HepG2 (cell line): ENCODE measurements around the gene SLC26A9. TPM values are rescaled to one million over a fixed set of nuclear protein-coding genes. Genes with fewer than 3 reads are reported as not detected.

ENCODE experiments used
- ATAC-seq: fragments of 200-7000 bp; cut with Tn5 transposase; 3 replicates; pipeline ENCODE4 v1.9.1; 2020; ENCODE audit warnings: mild to moderate bottlenecking, moderate library complexity
- BruUV-seq: library from RNA; stranded (reverse); fragments of 400-500 nt; replicated peaks from 2 replicates; lab custom pipeline; 2021; lab: Mats Ljungman, UMichigan
- CTCF ChIA-PET: fragments of 300-600 bp; formaldehyde crosslinking; extraction: SDS; loops from one replicate; lab custom pipeline; 2021; ENCODE audit warnings: low total read pairs, inconsistent platforms, low intra/inter-chr PET ratio; lab: Yijun Ruan, JAX
- POLR2A ChIA-PET: fragments of 350-600 bp; sonication (Branson Sonifier 250); formaldehyde crosslinking; loops from one replicate; lab custom pipeline; 2020; ENCODE audit warnings: antibody characterized with exemption, inconsistent platforms; lab: Yijun Ruan, JAX
- DNase-seq: peaks from one replicate; pipeline ENCODE4 v3.0.0-alpha.2; 2015; ENCODE audit warnings: low spot score
- FAIRE-seq: peaks from 3 replicates; lab custom pipeline; 2011; peaks lifted over from hg19 to GRCh38; lab: Jason Lieb, UNC
- H2AFZ ChIP-seq: one replicate; pipeline ENCODE4 v1.6.1; 2011; ENCODE audit warnings: low read length, inconsistent platforms
- H3K27ac ChIP-seq: fragments of 300-600 bp; 3 replicates; pipeline ENCODE4 v1.8.0; 2011; ENCODE audit warnings: mixed run types, mild to moderate bottlenecking, mixed read lengths, low read length, inconsistent platforms; ENCODE audit not compliant: insufficient read depth; ENCODE audit errors: extremely low read length
- H3K27me3 ChIP-seq, 2 experiments: fragments of 200-600 bp in 1 of 2; 2 replicates in 1 of 2; 3 replicates in 1 of 2; pipeline versions ENCODE4 v1.6.0 to v1.8.0; 2011; ENCODE audit warnings: low read length in 2 of 2, mild to moderate bottlenecking in 2 of 2, moderate library complexity in 2 of 2, inconsistent platforms in 1 of 2; ENCODE audit not compliant: insufficient read depth in 2 of 2, control insufficient read depth in 1 of 2
- H3K36me3 ChIP-seq, 2 experiments: fragments of 200-600 bp in 1 of 2; replicated peaks in 1 of 2; 2 replicates in 1 of 2; 3 replicates in 1 of 2; pipeline versions ENCODE4 v1.5.1 to v1.8.0; 2011; ENCODE audit warnings: low read length in 2 of 2, inconsistent platforms in 1 of 2; ENCODE audit not compliant: insufficient read depth in 2 of 2, control insufficient read depth in 1 of 2
- H3K4me1 ChIP-seq: 2 replicates; pipeline ENCODE4 v1.5.1; 2012; ENCODE audit warnings: low read length, inconsistent platforms; ENCODE audit not compliant: insufficient read depth
- H3K4me2 ChIP-seq: 2 replicates; pipeline ENCODE4 v1.6.0; 2011; ENCODE audit warnings: low read depth, low read length, inconsistent platforms
- H3K4me3 ChIP-seq, 3 experiments: fragments of 200-600 bp in 1 of 3; sonication (generic), shearing (Covaris generic) in 1 of 3; replicated peaks in 1 of 3; 2 replicates each; pipeline ENCODE4 v1.5.1; 2011 to 2016; ENCODE audit warnings: low read length in 3 of 3, inconsistent platforms in 2 of 3, low read depth in 2 of 3, mild to moderate bottlenecking in 2 of 3, control low read depth in 1 of 3, mixed read lengths in 1 of 3; ENCODE audit not compliant: insufficient read depth in 1 of 3
- H3K79me2 ChIP-seq: one replicate; pipeline ENCODE4 v1.6.1; 2011; ENCODE audit warnings: low read length, inconsistent platforms; ENCODE audit not compliant: insufficient read depth
- H3K9ac ChIP-seq: 2 replicates; pipeline ENCODE4 v1.6.0; 2011; ENCODE audit warnings: mild to moderate bottlenecking, low read depth, low read length, inconsistent platforms; ENCODE audit not compliant: insufficient read depth
- H3K9me3 ChIP-seq: 2 replicates; pipeline ENCODE4 v1.5.1; 2012; ENCODE audit warnings: mild to moderate bottlenecking, low read length
- H4K20me1 ChIP-seq: 2 replicates; pipeline ENCODE4 v1.6.0; 2011; ENCODE audit warnings: inconsistent platforms, mild to moderate bottlenecking, low read length, moderate library complexity; ENCODE audit not compliant: insufficient read depth
- ATF5 ChIP-seq: sonication (generic); formaldehyde crosslinking; IDR thresholded peaks from 2 replicates; pipeline ENCODE4 v1.4.0; 2020; ENCODE audit warnings: mild to moderate bottlenecking, low read depth, missing genetic modification reagents
- GPN1 ChIP-seq: sonication (generic); formaldehyde crosslinking; IDR thresholded peaks from 2 replicates; pipeline ENCODE4 v1.5.1; 2020; ENCODE audit warnings: missing genetic modification reagents, borderline replicate concordance
- IKZF5 ChIP-seq: IDR thresholded peaks from 2 replicates; pipeline ENCODE4 v1.6.1; 2018; ENCODE audit warnings: missing genetic modification reagents, mild to moderate bottlenecking, missing compliant biosample characterization
- KAT7 ChIP-seq: IDR thresholded peaks from 2 replicates; pipeline ENCODE4 v1.6.1; 2018; ENCODE audit warnings: borderline replicate concordance, missing compliant biosample characterization
- LRRFIP1 ChIP-seq: sonication (generic); formaldehyde crosslinking; conservative IDR thresholded peaks from 2 replicates; pipeline ENCODE4 v1.4.0; 2020; ENCODE audit warnings: missing genetic modification reagents
- MEIS1 ChIP-seq: sonication (generic); formaldehyde crosslinking; IDR thresholded peaks from 2 replicates; pipeline ENCODE4 v1.9.0; 2021; ENCODE audit warnings: mild to moderate bottlenecking, missing genetic modification reagents, moderate library complexity, borderline replicate concordance
- RXRB ChIP-seq: IDR thresholded peaks from 2 replicates; pipeline ENCODE4 v1.6.1; 2016; ENCODE audit warnings: borderline replicate concordance, missing genetic modification reagents, missing compliant biosample characterization
- SMARCC2 ChIP-seq: fragments of 450-650 bp; IDR thresholded peaks from 2 replicates; pipeline ENCODE4 v1.6.1; 2017; ENCODE audit warnings: antibody characterized with exemption, mild to moderate bottlenecking
- SYNCRIP ChIP-seq: fragments of 200-400 bp; formaldehyde crosslinking; IDR thresholded peaks from 2 replicates; pipeline ENCODE4 v1.6.1; 2018; ENCODE audit warnings: mild to moderate bottlenecking, low read depth, low read length; ENCODE audit not compliant: insufficient read depth
- THYN1 ChIP-seq: sonication (generic); formaldehyde crosslinking; IDR thresholded peaks from 2 replicates; pipeline ENCODE4 v1.8.1; 2023; ENCODE audit warnings: low read depth, mild to moderate bottlenecking, moderate library complexity, missing genetic modification reagents, borderline replicate concordance
- ZBTB43 ChIP-seq: sonication (generic); formaldehyde crosslinking; conservative IDR thresholded peaks from 2 replicates; pipeline ENCODE4 v1.4.0; 2020; ENCODE audit warnings: missing genetic modification reagents
- ZC3H4 ChIP-seq: sonication (generic); formaldehyde crosslinking; IDR thresholded peaks from 2 replicates; pipeline ENCODE4 v1.4.0; 2020; ENCODE audit warnings: missing genetic modification reagents, borderline replicate concordance
- ZFP36L2 ChIP-seq: sonication (generic); formaldehyde crosslinking; IDR thresholded peaks from 2 replicates; pipeline ENCODE4 v1.4.0; 2020; ENCODE audit warnings: missing genetic modification reagents
- ZNF205 ChIP-seq: IDR thresholded peaks from 2 replicates; pipeline ENCODE4 v1.6.1; 2018; ENCODE audit warnings: missing biosample characterization, missing genetic modification reagents
- ZNF44 ChIP-seq: sonication (generic); formaldehyde crosslinking; IDR thresholded peaks from 2 replicates; pipeline ENCODE4 v1.5.1; 2020; ENCODE audit warnings: mild to moderate bottlenecking, missing genetic modification reagents
- ZNF557 ChIP-seq: sonication (generic); formaldehyde crosslinking; IDR thresholded peaks from 2 replicates; pipeline ENCODE4 v1.4.0; 2020; ENCODE audit warnings: missing genetic modification reagents
- ZNF784 ChIP-seq: sonication (generic); formaldehyde crosslinking; IDR thresholded peaks from 2 replicates; pipeline ENCODE4 v1.5.1; 2020; ENCODE audit warnings: missing genetic modification reagents, mild to moderate bottlenecking, borderline replicate concordance
- ZNF883 ChIP-seq: sonication (generic); formaldehyde crosslinking; IDR thresholded peaks from 2 replicates; pipeline ENCODE4 v1.5.1; 2020; ENCODE audit warnings: mild to moderate bottlenecking, missing genetic modification reagents; ENCODE audit errors: not compliant biosample characterization
- WGBS: methylation state at CpG from one replicate; pipeline ENCODE4 v1.1.6; 2017; ENCODE audit warnings: low lambda C conversion rate; 5-methylcytosine and 5-hydroxymethylcytosine counted together
- in situ Hi-C: cut with HindIII; loops from 2 replicates; pipeline ENCODE4 v1.10.0; 2017; ENCODE audit warnings: low pct_unique_long_range_greater_than_20kb; ENCODE audit not compliant: extremely low pct_ligation_motif_present
- intact Hi-C: fragments of 100-400 bp; cut with micrococcal nuclease; formaldehyde crosslinking; loops from one replicate; pipeline ENCODE4 v1.10.0; 2022; ENCODE audit not compliant: unreplicated experiment
- polyA plus RNA-seq, 8 experiments: library from polyadenylated mRNA; depleted of rRNA in 3 of 8; stranded (reverse) in 7 of 8; unstranded in 1 of 8; fragments of >200 nt; fragmentation: Illumina TruSeq in 4 of 8; extraction: Trizol in 4 of 8; gene quantifications; 2 replicates each; pipeline versions ENCODE4 v1.2.1 to v1.2.3, GENCODE V29; 2011 to 2016; ENCODE audit warnings: low read depth in 4 of 8, missing spikeins in 1 of 8, mixed read lengths in 1 of 8; ENCODE audit not compliant: insufficient read depth in 1 of 8
- total RNA-seq, 5 experiments: library from RNA; depleted of rRNA; stranded (reverse); fragments of >200 nt; fragmentation: Illumina TruSeq; extraction: Trizol; gene quantifications; 2 replicates each; pipeline ENCODE4 v1.2.3, GENCODE V29; 2016; ENCODE audit warnings: low read depth in 1 of 5

Gene SLC26A9
- total and polyA plus RNA-seq, 2 of the 13 experiments (the other 11 are each of a cell fraction or from before 2014, with no cell fraction given): 0.11 to 0.15 TPM

GRCh38 chr1:205948886-205949285 lies 5.6 kb upstream of the SLC26A9 start:
- no peak for DNase-seq
- no peak overlapping the region for H3K9ac ChIP-seq
- no peaks in the 10 kb centered on the region for H3K36me3 ChIP-seq
- no peaks in the 10 kb centered on the region for H4K20me1 ChIP-seq
- CTCF ChIA-PET: no interaction called here
- H3K27me3 ChIP-seq: peaks cover 1 to 40% of the 10 kb centered on the region in 2 experiments; a peak in 4 of 5 replicates
- H3K4me3 ChIP-seq: no peak overlapping the region
- in situ Hi-C loops (no loop called here), intact Hi-C loops (no loop called here)
- no peak overlapping the region for H2AFZ ChIP-seq
- no TSS peak for BruUV-seq
- peaks cover 12% of the 10 kb centered on the region for H3K4me1 ChIP-seq
- H3K79me2 ChIP-seq: no peaks in the 10 kb centered on the region
- no peak overlapping the region for H3K27ac ChIP-seq
- POLR2A ChIA-PET: no interaction called here
- no peak for FAIRE-seq
- 53% methylated on average over 3 of the region's 3 CpGs for WGBS
- no peak for ATAC-seq
- no peak for TF ChIP-seq GPN1 (CRISPR knock-in tag)
- TF ChIP-seq SMARCC2: no peak
- no peak for TF ChIP-seq ZNF784 (CRISPR knock-in tag)
- no peak for TF ChIP-seq RXRB (CRISPR knock-in tag)
- no peak for TF ChIP-seq ZNF883 (CRISPR knock-in tag)
- TF ChIP-seq SYNCRIP: no peak
- TF ChIP-seq KAT7: no peak
- TF ChIP-seq ZBTB43 (CRISPR knock-in tag): no peak
- no peak for TF ChIP-seq IKZF5 (CRISPR knock-in tag)
- TF ChIP-seq ZFP36L2 (CRISPR knock-in tag): no peak
- no peak for TF ChIP-seq ZNF557 (CRISPR knock-in tag)
- no peak for TF ChIP-seq ATF5 (CRISPR knock-in tag)
- TF ChIP-seq LRRFIP1 (CRISPR knock-in tag): no peak
- no peak for TF ChIP-seq THYN1 (CRISPR knock-in tag)
- TF ChIP-seq ZNF205 (CRISPR knock-in tag): no peak
- TF ChIP-seq MEIS1: no peak
- TF ChIP-seq ZNF44 (CRISPR knock-in tag): no peak
- TF ChIP-seq ZC3H4 (CRISPR knock-in tag): no peak
- no peaks in the 10 kb centered on the region for H3K9me3 ChIP-seq
- H3K4me2 ChIP-seq: no peak overlapping the region
